GM12878 (cell line): Measurements from ENCODE around the gene NF1.

Experiments
- CEBPB ChIP-seq, 2 experiments: fragments of 150-350 bp in 1 of 2; IDR thresholded peaks; 2 replicates each; pipeline ENCODE4 v1.6.1; 2012 to 2014; ENCODE audit warnings: low read depth in 2 of 2, low read length in 2 of 2, borderline replicate concordance in 1 of 2, inconsistent platforms in 1 of 2
- CHD1 ChIP-seq: IDR thresholded peaks from 2 replicates; pipeline ENCODE4 v1.6.1; 2012; ENCODE audit warnings: low read depth, low read length, improper control_type of control experiment
- CTCF ChIP-seq, 3 experiments: IDR thresholded peaks in 2 of 3; conservative IDR thresholded peaks in 1 of 3; 2 replicates each; pipeline ENCODE4 v1.5.1; 2011; ENCODE audit warnings: low read depth in 3 of 3, low read length in 3 of 3, mild to moderate bottlenecking in 3 of 3, control low read depth in 2 of 3, moderate library complexity in 2 of 3, inconsistent platforms in 1 of 3, mixed read lengths in 1 of 3; ENCODE audit not compliant: control insufficient read depth in 2 of 3, insufficient read depth in 1 of 3; ENCODE audit errors: extremely low read depth in 1 of 3
- EP300 ChIP-seq, 2 experiments: fragments of 150-350 bp in 1 of 2; IDR thresholded peaks; 2 replicates each; pipeline ENCODE4 v1.6.1; 2011 to 2012; ENCODE audit warnings: low read depth in 2 of 2, low read length in 2 of 2, borderline replicate concordance in 1 of 2, improper control_type of control experiment in 1 of 2, inconsistent platforms in 1 of 2; ENCODE audit not compliant: control insufficient read depth in 1 of 2
- EZH2 ChIP-seq: IDR thresholded peaks from 2 replicates; pipeline ENCODE4 v1.6.1; 2012; ENCODE audit warnings: low read depth, mild to moderate bottlenecking, control low read depth, inconsistent platforms, low read length, borderline replicate concordance; ENCODE audit not compliant: control insufficient read depth
- HDAC2 ChIP-seq: fragments of 200-600 bp; sonication (generic); IDR thresholded peaks from 2 replicates; pipeline ENCODE4 v1.6.1; 2017
- MXI1 ChIP-seq: fragments of 150-350 bp; IDR thresholded peaks from 2 replicates; pipeline ENCODE4 v1.6.1; 2011; ENCODE audit warnings: low read depth, mild to moderate bottlenecking, inconsistent platforms, low read length, improper control_type of control experiment
- POLR2A ChIP-seq: IDR thresholded peaks from 2 replicates; pipeline ENCODE4 v1.6.1; 2011; ENCODE audit warnings: low read depth, mild to moderate bottlenecking, low read length
- RFX5 ChIP-seq: IDR thresholded peaks from 2 replicates; pipeline ENCODE4 v1.6.1; 2011; ENCODE audit warnings: low read depth, low read length, improper control_type of control experiment
- RUNX3 ChIP-seq: IDR thresholded peaks from 2 replicates; pipeline ENCODE4 v1.6.1; 2012; ENCODE audit warnings: low read length, inconsistent platforms
- TAF1 ChIP-seq: IDR thresholded peaks from 2 replicates; pipeline ENCODE4 v1.6.1; 2011; ENCODE audit warnings: mild to moderate bottlenecking, low read depth, low read length, borderline replicate concordance
- ZBED1 ChIP-seq: IDR thresholded peaks from 2 replicates; pipeline ENCODE4 v1.6.1; 2016; ENCODE audit warnings: borderline replicate concordance
- ZNF24 ChIP-seq: fragments of 450-650 bp; IDR thresholded peaks from 2 replicates; pipeline ENCODE4 v1.6.1; 2017; ENCODE audit warnings: antibody characterized with exemption, mild to moderate bottlenecking
- ZNF687 ChIP-seq: fragments of 450-650 bp; IDR thresholded peaks from 2 replicates; pipeline ENCODE4 v1.6.1; 2017; ENCODE audit warnings: mild to moderate bottlenecking, moderate library complexity

GRCh38 chr17:31310260-31310659 lies 215.5 kb downstream of the NF1 start:
- TF ChIP-seq POLR2A = no peak
- TF ChIP-seq CTCF (IDR thresholded peaks at IDR 0.05 in 2 of 3, conservative IDR thresholded peaks at IDR 0.05 in 1 of 3; ENCODE audit: control insufficient read depth in 2 of 3, extremely low read depth in 1 of 3, insufficient read depth in 1 of 3, low read depth in 3 of 3, low read length in 3 of 3) = no peak
- TF ChIP-seq RFX5 = no peak
- no peak for TF ChIP-seq MXI1
- no peak for TF ChIP-seq ZNF24
- no peak for TF ChIP-seq CEBPB (IDR thresholded peaks at IDR 0.05; ENCODE audit: borderline replicate concordance in 1 of 2, low read depth in 2 of 2, low read length in 2 of 2)
- TF ChIP-seq RUNX3 = no peak
- no peak for TF ChIP-seq ZBED1
- TF ChIP-seq ZNF687 = no peak
- peak; percentile 47; the same call in 1 of the 2 replicates for TF ChIP-seq TAF1
- no peak for TF ChIP-seq CHD1
- no peak for TF ChIP-seq EZH2
- no peak for TF ChIP-seq HDAC2
- TF ChIP-seq EP300 (IDR thresholded peaks at IDR 0.05; ENCODE audit: borderline replicate concordance in 1 of 2, control insufficient read depth in 1 of 2, low read depth in 2 of 2, low read length in 2 of 2) = no peak
